Limb (tissue), 2 donors: ENCODE measurements around the gene HHAT.
"Not testable (repeated sequence)": the region's sequence is repeated elsewhere in the genome, so short reads cannot be mapped to it uniquely, and the experiment has no call there.

Experiments used
- DNase-seq, 2 donors: peaks; one replicate each; pipeline ENCODE4 v3.0.0-alpha.2; 2016; ENCODE audit errors: extremely low spot score in 2 of 2

HHAT gene

GRCh38 chr1:210635108-210635507 lies 306.4 kb downstream of the HHAT start:
- no peak for DNase-seq

GRCh38 chr1:210641582-210641981 lies 312.9 kb downstream of the HHAT start:
- DNase-seq = no peak

GRCh38 chr1:210645582-210646257 lies 317.0 kb downstream of the HHAT start:
- no peak for DNase-seq

GRCh38 chr1:210646258-210646616 lies 317.5 kb downstream of the HHAT start:
- no peak for DNase-seq

- peak in 1 of 2 donors; percentile 48 for DNase-seq
Observed at GRCh38 chr1:210647406-210648333, 319.0 kb downstream of the HHAT start.

GRCh38 chr1:210648588-210649269 lies 320.0 kb downstream of the HHAT start:
- no peak for DNase-seq

- no peak for DNase-seq
Observed at GRCh38 chr1:210650403-210650802, 321.7 kb downstream of the HHAT start.

- DNase-seq = no peak
Observed at GRCh38 chr1:210652329-210652954, 323.7 kb downstream of the HHAT start.

GRCh38 chr1:210653771-210654170 lies 325.1 kb downstream of the HHAT start:
- DNase-seq = no peak

- no peak for DNase-seq
Observed at GRCh38 chr1:210654176-210654981, 325.7 kb downstream of the HHAT start.

GRCh38 chr1:210655511-210655910 lies 326.8 kb downstream of the HHAT start:
- no peak for DNase-seq

GRCh38 chr1:210657806-210658205 lies 329.1 kb downstream of the HHAT start:
- no peak for DNase-seq

- DNase-seq = not testable (repeated sequence)
Observed at GRCh38 chr1:210661520-210661919, 332.8 kb downstream of the HHAT start.

- no peak for DNase-seq
Observed at GRCh38 chr1:210662291-210663050, 333.8 kb downstream of the HHAT start.

GRCh38 chr1:210663730-210664573 lies 335.2 kb downstream of the HHAT start:
- DNase-seq = no peak

- no peak for DNase-seq
Observed at GRCh38 chr1:210669951-210670350, 341.2 kb downstream of the HHAT start.

GRCh38 chr1:210674151-210674550 lies 345.4 kb downstream of the HHAT start:
- no peak for DNase-seq

- no peak for DNase-seq
Observed at GRCh38 chr1:210676539-210676938, 347.8 kb downstream of the HHAT start.

GRCh38 chr1:210677533-210677932 lies 348.8 kb downstream of the HHAT start:
- DNase-seq = no peak
